ENCODE measurements around the gene CCDC150. TPM values are rescaled to one million over a fixed set of nuclear protein-coding genes. Genes with fewer than 3 reads are reported as not detected.

Gene CCDC150
- total and polyA plus RNA-seq, 8 donors = 0.29 to 19.8 (median 3.2) TPM; not detected in 1

DNA sequence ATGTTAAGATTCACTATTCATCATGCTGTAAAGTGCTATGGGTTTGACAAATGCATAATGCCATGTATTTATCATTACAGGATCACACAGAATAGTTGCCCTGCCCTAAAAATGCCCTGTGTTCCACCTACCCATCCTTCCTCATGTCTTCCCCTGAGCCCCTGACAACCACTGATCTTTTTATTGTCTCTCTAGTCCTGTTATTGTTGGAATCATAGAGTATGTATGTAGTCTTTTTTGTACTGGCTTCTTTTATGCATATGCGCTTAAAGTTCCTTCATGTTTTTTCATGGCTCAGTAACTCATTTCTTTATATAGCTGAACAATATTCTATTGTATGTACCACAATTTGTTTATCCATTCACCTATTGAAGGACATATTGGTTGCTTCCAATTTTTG, 20.3 kb downstream of the CCDC150 start:
- no peak for DNase-seq
- Histone ChIP-seq H3K9me3 (no peaks in the 10 kb centered on the region), H3K27ac (no peak overlapping the region), H3K36me3 (no peaks in the 10 kb centered on the region), H3K27me3 (no peaks in the 10 kb centered on the region), H3K4me3 (no peak overlapping the region), H3K4me1 (no peaks in the 10 kb centered on the region)
- TF ChIP-seq EP300 (IDR thresholded peaks at IDR 0.05) (no peak), POLR2A (IDR thresholded peaks at IDR 0.05) (no peak), POLR2AphosphoS5 (IDR thresholded peaks at IDR 0.05) (no peak)
- TF ChIP-seq, protein P1, sequence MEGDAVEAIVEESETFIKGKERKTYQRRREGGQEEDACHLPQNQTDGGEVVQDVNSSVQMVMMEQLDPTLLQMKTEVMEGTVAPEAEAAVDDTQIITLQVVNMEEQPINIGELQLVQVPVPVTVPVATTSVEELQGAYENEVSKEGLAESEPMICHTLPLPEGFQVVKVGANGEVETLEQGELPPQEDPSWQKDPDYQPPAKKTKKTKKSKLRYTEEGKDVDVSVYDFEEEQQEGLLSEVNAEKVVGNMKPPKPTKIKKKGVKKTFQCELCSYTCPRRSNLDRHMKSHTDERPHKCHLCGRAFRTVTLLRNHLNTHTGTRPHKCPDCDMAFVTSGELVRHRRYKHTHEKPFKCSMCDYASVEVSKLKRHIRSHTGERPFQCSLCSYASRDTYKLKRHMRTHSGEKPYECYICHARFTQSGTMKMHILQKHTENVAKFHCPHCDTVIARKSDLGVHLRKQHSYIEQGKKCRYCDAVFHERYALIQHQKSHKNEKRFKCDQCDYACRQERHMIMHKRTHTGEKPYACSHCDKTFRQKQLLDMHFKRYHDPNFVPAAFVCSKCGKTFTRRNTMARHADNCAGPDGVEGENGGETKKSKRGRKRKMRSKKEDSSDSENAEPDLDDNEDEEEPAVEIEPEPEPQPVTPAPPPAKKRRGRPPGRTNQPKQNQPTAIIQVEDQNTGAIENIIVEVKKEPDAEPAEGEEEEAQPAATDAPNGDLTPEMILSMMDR (IDR thresholded peaks at IDR 0.05) = no peak
- 95 to 100% (median 100%) methylated on average over 1 of the region's 1 CpG for WGBS, 5 donors
- intact Hi-C loops (cut with DNase I; ENCODE audit: low total_unique reads) = no loop called here

DNA sequence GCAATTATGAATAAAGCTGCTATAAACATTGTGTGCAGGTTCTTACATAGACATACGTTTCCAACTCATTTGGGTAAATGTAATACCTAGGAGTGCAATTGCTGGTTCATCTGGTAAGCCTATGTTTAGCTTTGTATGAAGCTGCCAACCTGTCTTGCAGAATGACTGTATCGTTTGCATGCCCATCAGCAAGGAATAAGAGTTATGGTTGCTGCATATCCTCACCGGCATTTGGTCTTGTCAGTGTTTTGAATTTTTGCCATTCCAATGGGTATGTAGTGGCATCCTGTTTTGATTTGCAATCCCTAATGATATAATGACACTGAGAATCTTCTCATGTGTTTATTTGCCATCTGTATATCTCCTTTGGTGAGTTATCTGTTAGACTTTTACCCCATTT, 20.7 kb downstream of the CCDC150 start:
- no peak for DNase-seq
- TF ChIP-seq POLR2AphosphoS5 (IDR thresholded peaks at IDR 0.05) (no peak), POLR2A (IDR thresholded peaks at IDR 0.05) (no peak)
- TF ChIP-seq, protein P1 (IDR thresholded peaks at IDR 0.05) = no peak
- WGBS, 5 donors = 85 to 96% (median 90%) methylated on average over 3 of the region's 3 CpGs
- no peaks in the 10 kb centered on the region for H3K4me1 ChIP-seq
- no peak overlapping the region for H3K27ac ChIP-seq
- H3K36me3 ChIP-seq = no peaks in the 10 kb centered on the region
- H3K9me3 ChIP-seq = no peaks in the 10 kb centered on the region
- H3K4me3 ChIP-seq = no peak overlapping the region
- H3K27me3 ChIP-seq = no peaks in the 10 kb centered on the region
- intact Hi-C loops (cut with DNase I; ENCODE audit: low total_unique reads) = no loop called here

DNA sequence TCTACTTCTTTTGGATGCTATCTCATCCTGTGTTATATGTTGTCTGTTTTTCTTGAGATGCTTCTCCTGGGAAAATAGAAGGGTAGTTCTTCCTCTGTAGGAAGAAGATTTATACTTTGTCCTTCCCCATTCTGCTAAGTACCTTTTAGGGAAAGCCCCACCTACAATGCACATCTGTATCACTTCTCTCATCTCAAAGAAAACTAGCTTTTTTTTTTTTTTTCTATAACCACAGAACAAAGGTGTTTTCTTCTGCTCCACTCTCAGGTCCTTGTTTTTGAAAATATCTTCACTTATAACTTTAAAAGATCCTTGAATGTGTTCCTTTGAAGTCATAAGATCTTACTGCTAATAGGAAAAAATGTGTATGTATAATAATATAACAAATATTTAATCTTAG, 30.8 kb downstream of the CCDC150 start:
- Histone ChIP-seq H3K9me3 (no peaks in the 10 kb centered on the region), H3K36me3 (no peaks in the 10 kb centered on the region), H3K27me3 (no peaks in the 10 kb centered on the region), H3K4me1 (no peaks in the 10 kb centered on the region), H3K4me3 (no peak overlapping the region), H3K27ac (no peak overlapping the region)
- intact Hi-C loops (cut with DNase I; ENCODE audit: low total_unique reads) = no loop called here
- no peak for TF ChIP-seq POLR2A (IDR thresholded peaks at IDR 0.05)
- TF ChIP-seq, protein P1 (IDR thresholded peaks at IDR 0.05) = no peak
- no peak for TF ChIP-seq POLR2AphosphoS5 (IDR thresholded peaks at IDR 0.05)
- no peak for TF ChIP-seq EP300 (IDR thresholded peaks at IDR 0.05)
- no peak for DNase-seq

DNA sequence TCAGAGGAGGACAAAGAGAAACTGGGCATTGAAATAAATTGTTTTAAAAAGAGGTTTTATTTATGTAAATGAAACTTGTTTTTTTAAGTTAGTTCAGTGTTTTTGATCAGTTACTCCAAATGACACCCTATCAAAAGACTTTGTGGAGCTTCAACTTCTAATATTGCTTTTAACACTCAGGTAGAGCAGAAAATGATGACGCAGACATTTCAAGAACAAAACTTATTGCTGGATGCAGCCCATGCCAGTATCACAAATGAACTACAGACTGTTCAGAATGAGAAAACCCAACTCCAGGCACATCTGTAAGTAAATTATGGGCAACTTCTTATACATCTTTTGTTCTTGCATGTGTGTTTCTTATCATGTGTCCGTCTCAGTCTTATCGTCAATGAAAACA, 36.4 kb downstream of the CCDC150 start:
- DNase-seq = no peak
- intact Hi-C loops (cut with DNase I; ENCODE audit: low total_unique reads) = no loop called here
- Histone ChIP-seq H3K36me3 (no peaks in the 10 kb centered on the region), H3K27ac (no peak overlapping the region), H3K4me3 (no peak overlapping the region), H3K9me3 (no peaks in the 10 kb centered on the region), H3K27me3 (no peaks in the 10 kb centered on the region), H3K4me1 (no peaks in the 10 kb centered on the region)
- TF ChIP-seq POLR2A (IDR thresholded peaks at IDR 0.05) (no peak), POLR2AphosphoS5 (IDR thresholded peaks at IDR 0.05) (no peak), EP300 (IDR thresholded peaks at IDR 0.05) (no peak)
- TF ChIP-seq, protein P1 (IDR thresholded peaks at IDR 0.05) = no peak
- 74 to 89% (median 88%) methylated on average over 3 of the region's 3 CpGs for WGBS, 5 donors

Measured in stomach (tissue), 9 donors.